GM12878 (cell line): ENCODE results near the gene RAPGEF1. TPM values are rescaled to one million over a fixed set of nuclear protein-coding genes. Genes with fewer than 3 reads are reported as not detected.

Experiments
- ATAC-seq: fragments of 200-7000 bp; cut with Tn5 transposase; 3 replicates; pipeline ENCODE4 v1.9.1; 2020; ENCODE audit warnings: mild to moderate bottlenecking, moderate library complexity
- BruUV-seq: library from RNA; stranded (reverse); fragments of 400-500 nt; replicated peaks from 2 replicates; lab custom pipeline; 2021; lab: Mats Ljungman, UMichigan
- CTCF ChIA-PET: fragments of 300-600 bp; sonication (Branson Sonifier 250); formaldehyde crosslinking; extraction: SDS; loops from one replicate; lab custom pipeline; 2021; ENCODE audit warnings: inconsistent platforms; lab: Yijun Ruan, JAX
- POLR2A ChIA-PET: fragments of 350-600 bp; formaldehyde crosslinking; extraction: SDS; loops from one replicate; lab custom pipeline; 2021; ENCODE audit warnings: inconsistent platforms; lab: Charles Lee
- RAD21 ChIA-PET: fragments of 300-600 bp; sonication (Branson Sonifier 250); formaldehyde crosslinking; loops from one replicate; lab custom pipeline; 2023; ENCODE audit warnings: antibody characterized with exemption; ENCODE audit not compliant: unreplicated experiment; lab: Charles Lee
- SMC1A ChIA-PET: fragments of 300-600 bp; sonication (Branson Sonifier 250); formaldehyde crosslinking; loops from one replicate; lab custom pipeline; 2023; ENCODE audit not compliant: unreplicated experiment, uncharacterized antibody; lab: Charles Lee
- DNase-seq: peaks from one replicate; pipeline ENCODE4 v3.0.0-alpha.2; 2011; ENCODE audit warnings: low read depth, low spot score
- FAIRE-seq: peaks from 3 replicates; lab custom pipeline; 2011; peaks lifted over from hg19 to GRCh38; lab: Jason Lieb, UNC
- H2AFZ ChIP-seq: 2 replicates; pipeline ENCODE4 v1.6.0; 2011; ENCODE audit warnings: low read depth, low read length, control low read depth; ENCODE audit not compliant: control insufficient read depth
- H3K27ac ChIP-seq: 2 replicates; pipeline ENCODE4 v1.5.1; 2011; ENCODE audit warnings: control low read depth; ENCODE audit not compliant: control insufficient read depth, insufficient read depth
- H3K27me3 ChIP-seq, 2 experiments: replicated peaks in 1 of 2; 2 replicates each; pipeline versions ENCODE4 v1.6.0 to v1.6.1; 2011; ENCODE audit warnings: low read length in 1 of 2; ENCODE audit not compliant: control insufficient read depth in 2 of 2, insufficient read depth in 2 of 2
- H3K36me3 ChIP-seq, 2 experiments: 2 replicates each; pipeline ENCODE4 v1.5.1; 2011; ENCODE audit warnings: low read length in 1 of 2; ENCODE audit not compliant: control insufficient read depth in 2 of 2, insufficient read depth in 2 of 2
- H3K4me1 ChIP-seq: 2 replicates; pipeline ENCODE4 v1.6.1; 2011; ENCODE audit warnings: mild to moderate bottlenecking, low read length, moderate library complexity, mixed read lengths; ENCODE audit not compliant: control insufficient read depth, insufficient read depth
- H3K4me2 ChIP-seq: 2 replicates; pipeline ENCODE4 v1.6.0; 2011; ENCODE audit warnings: control low read depth; ENCODE audit not compliant: control insufficient read depth, insufficient read depth
- H3K4me3 ChIP-seq: fragments of 200-600 bp; sonication (generic); 2 replicates; pipeline ENCODE4 v1.5.1; 2016
- H3K79me2 ChIP-seq: 2 replicates; pipeline ENCODE4 v1.6.0; 2011; ENCODE audit warnings: low read length; ENCODE audit not compliant: control insufficient read depth, insufficient read depth
- H3K9ac ChIP-seq: 2 replicates; pipeline ENCODE4 v1.8.0; 2011; ENCODE audit warnings: low read length, control low read depth, mixed read lengths; ENCODE audit not compliant: control insufficient read depth, insufficient read depth
- H3K9me3 ChIP-seq: replicated peaks from 3 replicates; pipeline ENCODE4 v1.5.1; 2011; ENCODE audit warnings: mild to moderate bottlenecking, low read length; ENCODE audit not compliant: control insufficient read depth, insufficient read depth
- H4K20me1 ChIP-seq: 2 replicates; pipeline ENCODE4 v1.6.0; 2011; ENCODE audit not compliant: control insufficient read depth, insufficient read depth
- EED ChIP-seq: sonication (generic); IDR thresholded peaks from 2 replicates; pipeline ENCODE4 v1.6.1; 2016; ENCODE audit warnings: antibody characterized with exemption, low read depth
- RB1 ChIP-seq: fragments of 450-650 bp; formaldehyde crosslinking; IDR thresholded peaks from 2 replicates; pipeline ENCODE4 v1.6.1; 2017; ENCODE audit warnings: mild to moderate bottlenecking, borderline replicate concordance
- SPI1 ChIP-seq: IDR thresholded peaks from 2 replicates; pipeline ENCODE4 v1.6.1; 2011; ENCODE audit warnings: low read depth, mild to moderate bottlenecking, low read length, moderate library complexity, borderline replicate concordance; ENCODE audit not compliant: insufficient read depth
- SREBF1 ChIP-seq: IDR thresholded peaks from 2 replicates; pipeline ENCODE4 v1.6.1; 2012; ENCODE audit warnings: mild to moderate bottlenecking, low read length
- SUPT20H ChIP-seq: IDR thresholded peaks from 2 replicates; pipeline ENCODE4 v1.6.1; 2011; ENCODE audit warnings: low read depth, mild to moderate bottlenecking, low read length, moderate library complexity, borderline replicate concordance; ENCODE audit not compliant: control insufficient read depth
- YBX1 ChIP-seq: fragments of 450-650 bp; IDR thresholded peaks from 2 replicates; pipeline ENCODE4 v1.6.1; 2016; ENCODE audit warnings: antibody characterized with exemption
- WGBS: methylation state at CpG from one replicate; pipeline ENCODE4 v1.1.6; 2016; ENCODE audit warnings: low lambda C conversion rate; ENCODE audit not compliant: insufficient replicate concordance, insufficient coverage; ENCODE audit errors: missing lambda C conversion rate; 5-methylcytosine and 5-hydroxymethylcytosine counted together
- in situ Hi-C: fragments of 300-500 bp; cut with MboI; formaldehyde crosslinking; loops from 9 replicates; pipeline ENCODE4 v1.14.3; 2018; ENCODE audit warnings: mixed read lengths
- intact Hi-C: fragments of 100-400 bp; cut with micrococcal nuclease; formaldehyde crosslinking; loops from one replicate; pipeline ENCODE4 v1.14.2; 2022; ENCODE audit not compliant: unreplicated experiment
- polyA plus RNA-seq, 11 experiments: library from polyadenylated mRNA; depleted of rRNA in 4 of 11; unstranded in 6 of 11; stranded (reverse) in 5 of 11; fragments of >200 nt; fragmentation: Nextera tagmentation in 4 of 11; fragmentation: Illumina TruSeq in 1 of 11; extraction: Ambion mirVana in 4 of 11; extraction: Trizol in 1 of 11; gene quantifications; 1 replicate in 1 of 11; 2 replicates in 10 of 11; pipeline versions ENCODE4 v1.2.1 to v1.2.3, GENCODE V29; 2011 to 2016; ENCODE audit warnings: inconsistent platforms in 2 of 11, missing spikeins in 2 of 11, low read depth in 1 of 11
- total RNA-seq, 4 experiments: library from RNA; depleted of rRNA in 3 of 4; stranded (reverse); fragments of >200 nt in 3 of 4; fragmentation: Illumina TruSeq in 1 of 4; extraction: Trizol in 1 of 4; gene quantifications; 2 replicates each; pipeline versions ENCODE4 v1.2.1 to v1.2.3, GENCODE V29; 2013 to 2021
- TF ChIP-seq, protein P1 (sequence below): fragments of 450-650 bp; IDR thresholded peaks from 2 replicates; pipeline ENCODE4 v1.6.1; 2018; ENCODE audit warnings: borderline replicate concordance, mild to moderate bottlenecking; ENCODE audit not compliant: partially characterized antibody

RAPGEF1 gene
- total and polyA plus RNA-seq, 10 of the 15 experiments (the other 5 are each of a cell fraction or from before 2014, with no cell fraction given), result 0.42 to 113 (median 45.9) TPM

DNA sequence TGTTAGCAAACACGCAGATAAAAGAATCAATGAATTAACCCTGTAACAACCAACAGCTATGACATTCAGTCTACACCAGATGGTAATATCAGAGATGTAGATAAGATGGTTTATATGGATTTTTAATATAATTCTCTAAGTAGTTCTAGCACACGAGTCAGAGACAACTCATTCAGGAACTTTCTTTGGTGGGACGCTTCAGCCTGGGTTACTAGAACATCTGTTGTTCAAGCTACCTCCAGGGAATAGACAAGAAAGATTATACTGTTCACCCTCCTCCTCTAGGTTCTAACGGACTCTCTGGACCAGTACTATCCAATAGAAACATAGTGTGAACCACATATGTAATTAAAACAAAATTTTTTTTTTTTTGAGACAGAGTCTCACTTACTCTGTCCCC, 73.8 kb downstream of the RAPGEF1 start:
- Histone ChIP-seq H3K9ac (no peak overlapping the region), H3K79me2 (peaks cover 99% of the 10 kb centered on the region), H3K4me3 (no peak overlapping the region; the same call in 1 of the 2 replicates), H3K36me3 (peaks cover 0 to under 1% of the 10 kb centered on the region in 2 experiments; a peak in 3 of 4 replicates), H2AFZ (no peak overlapping the region), H3K9me3 (no peaks in the 10 kb centered on the region), H3K27ac (peak overlapping the region; percentile 88; the same call in 1 of the 2 replicates), H3K4me1 (peaks cover 64% of the 10 kb centered on the region), H3K27me3 (no peaks in the 10 kb centered on the region), H3K4me2 (no peak overlapping the region; the same call in 1 of the 2 replicates), H4K20me1 (no peaks in the 10 kb centered on the region)
- BruUV-seq, result no TSS peak
- intact Hi-C loops, result loop anchor here (5.0 kb wide), 2 partner anchors 34 to 41 kb away; no protein-coding TSS in a partner anchor
- POLR2A ChIA-PET, result interaction anchor here (1.3 to 5.2 kb wide), 8 partner anchors 10 to 70 kb away, joined by 3 to 30 read pairs (median 4); no protein-coding TSS in a partner anchor
- TF ChIP-seq YBX1 (no peak), RB1 (no peak), EED (no peak), SPI1 (no peak), SUPT20H (no peak), SREBF1 (no peak)
- TF ChIP-seq, protein P1, sequence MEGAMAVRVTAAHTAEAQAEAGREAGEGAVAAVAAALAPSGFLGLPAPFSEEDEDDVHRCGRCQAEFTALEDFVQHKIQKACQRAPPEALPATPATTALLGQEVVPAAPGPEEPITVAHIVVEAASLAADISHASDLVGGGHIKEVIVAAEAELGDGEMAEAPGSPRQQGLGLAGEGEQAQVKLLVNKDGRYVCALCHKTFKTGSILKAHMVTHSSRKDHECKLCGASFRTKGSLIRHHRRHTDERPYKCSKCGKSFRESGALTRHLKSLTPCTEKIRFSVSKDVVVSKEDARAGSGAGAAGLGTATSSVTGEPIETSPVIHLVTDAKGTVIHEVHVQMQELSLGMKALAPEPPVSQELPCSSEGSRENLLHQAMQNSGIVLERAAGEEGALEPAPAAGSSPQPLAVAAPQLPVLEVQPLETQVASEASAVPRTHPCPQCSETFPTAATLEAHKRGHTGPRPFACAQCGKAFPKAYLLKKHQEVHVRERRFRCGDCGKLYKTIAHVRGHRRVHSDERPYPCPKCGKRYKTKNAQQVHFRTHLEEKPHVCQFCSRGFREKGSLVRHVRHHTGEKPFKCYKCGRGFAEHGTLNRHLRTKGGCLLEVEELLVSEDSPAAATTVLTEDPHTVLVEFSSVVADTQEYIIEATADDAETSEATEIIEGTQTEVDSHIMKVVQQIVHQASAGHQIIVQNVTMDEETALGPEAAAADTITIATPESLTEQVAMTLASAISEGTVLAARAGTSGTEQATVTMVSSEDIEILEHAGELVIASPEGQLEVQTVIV, result no peak
- RAD21 ChIA-PET, result interaction anchor here (1.0 to 10.6 kb wide), 10 partner anchors 10 to 74 kb away, joined by 3 to 187 read pairs (median 19); no protein-coding TSS in a partner anchor
- ATAC-seq (no peak), DNase-seq (no peak), FAIRE-seq (no peak)
- in situ Hi-C loops, result no loop called here
- 2% methylated on average over 4 of the region's 4 CpGs for WGBS
- CTCF ChIA-PET, result interaction anchor here (0.8 to 2.7 kb wide), 9 partner anchors 9 to 393 kb away, joined by 3 to 9 read pairs (median 4); partner anchors contain the start of gene RAPGEF1
- SMC1A ChIA-PET, result interaction anchor here (0.8 to 21.1 kb wide), 11 partner anchors 12 to 66 kb away, joined by 3 to 535 read pairs (median 12); partner anchors contain the start of gene RAPGEF1
